ENCODE results near the gene EGR4. TPM values are rescaled to one million over a fixed set of nuclear protein-coding genes. Genes with fewer than 3 reads are reported as not detected.

The EGR4 gene
- total RNA-seq, 1 donor from 2014 or later, result 1.4 TPM

- no peak for DNase-seq (ENCODE audit: low spot score)
These were observed 3.1 kb downstream of the EGR4 start for GRCh38 chr2:73290049-73290839.

DNA sequence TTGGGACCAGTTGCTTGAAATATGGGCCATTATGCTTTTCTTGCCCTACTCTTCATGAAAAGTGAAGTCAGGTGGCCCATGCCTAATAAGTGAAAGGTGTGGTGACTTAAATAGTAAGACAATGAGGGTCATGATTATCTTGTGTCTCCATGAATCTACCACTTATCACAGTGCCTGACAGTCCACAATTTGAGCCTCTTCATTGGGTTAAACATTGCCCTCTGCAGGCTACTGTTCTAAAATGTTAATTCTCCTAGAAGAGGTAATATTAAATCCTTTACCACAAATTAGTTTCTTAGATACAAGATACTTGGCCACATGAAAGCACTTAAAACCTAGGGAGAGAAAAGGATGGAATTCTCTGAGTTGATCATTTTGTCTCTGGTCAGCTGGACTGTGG, 4.0 kb downstream of the EGR4 start:
- DNase-seq (ENCODE audit: low spot score), result no peak

DNA sequence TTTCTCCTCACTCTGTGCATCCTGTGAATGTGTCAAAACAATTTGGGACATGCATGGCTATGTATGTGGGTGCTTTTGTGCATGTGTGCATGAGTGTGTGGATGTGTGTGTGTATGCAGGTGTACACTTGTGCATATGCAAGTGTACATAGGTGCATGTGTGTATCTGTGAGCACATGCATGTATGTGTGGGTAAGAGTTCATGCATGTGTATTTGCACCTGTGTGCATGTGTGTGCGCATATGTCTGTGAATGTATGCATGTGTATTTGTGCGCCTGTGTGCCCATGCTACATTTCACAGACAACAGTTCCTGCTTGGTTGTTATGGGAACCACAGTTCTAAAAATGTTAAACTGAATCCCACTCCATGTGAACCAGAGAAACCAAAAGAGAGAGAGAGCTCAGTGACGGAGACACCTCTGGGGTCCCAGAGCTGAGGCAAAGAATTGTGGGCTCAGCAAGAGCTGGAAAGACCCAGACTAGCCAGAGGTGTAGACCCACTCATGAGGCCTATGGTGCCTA, 7.2 kb downstream of the EGR4 start:
- DNase-seq (ENCODE audit: low spot score), result no peak

DNA sequence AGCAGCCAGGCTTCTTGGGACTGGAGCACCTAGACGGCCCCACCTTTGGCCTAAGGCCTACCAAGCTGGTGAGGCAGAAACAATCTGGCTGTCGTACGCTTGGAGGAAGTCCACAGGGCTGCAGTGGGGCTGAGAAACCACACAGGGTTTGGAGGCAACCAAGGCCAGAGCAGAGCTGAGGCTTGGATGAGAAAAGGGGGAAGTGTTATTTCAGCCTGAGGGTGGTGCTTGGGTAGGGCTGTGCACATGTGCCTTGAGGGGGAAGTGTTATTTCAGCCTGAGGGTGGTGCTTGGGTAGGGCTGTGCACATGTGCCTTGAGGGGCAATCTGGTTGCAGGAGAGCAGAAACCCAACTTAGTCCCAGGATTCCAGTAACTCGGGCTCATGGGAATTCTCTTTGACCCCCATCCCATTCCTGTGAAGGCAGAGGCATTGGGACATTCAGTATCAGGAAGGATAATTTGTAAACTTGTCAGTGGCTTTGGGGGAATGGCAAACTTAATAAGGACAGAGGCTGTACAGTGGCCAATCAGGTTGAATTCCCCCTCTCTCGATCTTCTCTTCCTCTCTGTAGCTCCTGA, 8.1 kb downstream of the EGR4 start:
- DNase-seq (ENCODE audit: low spot score), result peak; percentile 14

GRCh38 chr2:73284296-73285158, 8.8 kb downstream of the EGR4 start, which contains the start of gene FBXO41:
Gene FBXO41 (minus strand): TSS chr2:73284478. CDS start chr2:73269630, 14,848 bp downstream.
- DNase-seq (ENCODE audit: low spot score), result peak; percentile 20

GRCh38 chr2:73283545-73284295, 9.6 kb downstream of the EGR4 start:
- DNase-seq (ENCODE audit: low spot score), result no peak

- no peak for DNase-seq (ENCODE audit: low spot score)
These were observed 10.3 kb downstream of the EGR4 start for GRCh38 chr2:73282924-73283544.

DNA sequence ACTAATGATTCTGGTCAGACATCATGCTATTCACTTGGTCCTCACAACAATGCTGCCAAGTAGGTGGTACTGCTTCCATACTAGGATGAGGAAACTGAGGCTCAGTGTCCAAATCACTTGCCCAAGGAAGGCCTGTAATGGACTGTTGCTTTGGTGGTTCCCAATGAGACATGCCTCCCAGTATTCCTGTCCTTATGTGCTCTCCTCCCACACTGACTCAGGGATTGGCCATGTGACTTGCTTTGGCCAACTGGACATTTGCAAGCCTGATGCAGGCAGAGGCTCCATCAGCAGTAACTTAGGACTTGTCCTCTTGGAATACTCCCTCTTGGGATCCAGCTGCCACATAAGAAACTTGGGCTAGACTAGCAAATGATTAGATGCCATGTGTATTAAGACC, 12.1 kb downstream of the EGR4 start:
- DNase-seq (ENCODE audit: low spot score), result no peak

DNA sequence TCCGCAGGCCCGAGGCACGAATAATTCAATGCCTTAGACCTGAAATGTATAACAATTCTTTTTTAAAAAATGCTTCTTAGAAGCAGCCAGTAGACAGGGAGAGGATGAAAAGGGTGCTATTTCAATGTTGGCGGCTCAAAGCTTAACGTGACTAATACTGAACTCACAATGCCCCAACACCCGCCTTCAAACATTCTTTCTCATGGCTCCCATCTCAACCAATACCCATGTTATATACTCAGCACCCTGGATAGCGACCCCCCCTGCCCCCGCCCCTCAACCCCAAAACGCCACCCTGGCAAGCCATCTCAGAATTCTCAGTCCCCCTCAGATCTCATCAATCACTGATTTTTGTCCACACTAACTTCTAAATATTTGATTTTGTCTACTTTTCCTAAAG, 13.5 kb downstream of the EGR4 start:
- no peak for DNase-seq (ENCODE audit: low spot score)

DNA sequence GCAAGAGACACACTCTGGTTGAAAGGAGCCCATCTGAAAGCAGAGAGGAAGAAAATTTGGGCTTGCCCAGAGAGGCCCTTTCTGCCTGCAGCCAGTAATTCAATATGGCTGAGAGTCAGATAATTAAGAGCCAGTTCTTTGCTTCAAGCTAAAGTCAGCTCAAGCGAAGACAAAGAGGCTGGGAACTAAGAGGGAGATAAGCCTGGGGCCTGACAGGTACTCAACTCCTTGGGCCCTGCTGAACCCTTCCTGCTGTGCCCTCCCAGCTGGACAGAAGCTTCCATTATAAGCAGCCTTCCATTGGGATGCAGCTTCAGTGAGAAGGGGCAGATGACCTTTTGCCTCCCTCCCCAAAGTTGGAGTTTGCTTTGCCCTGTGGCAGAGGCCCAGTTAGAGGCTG, 21.1 kb downstream of the EGR4 start:
- no peak for DNase-seq (ENCODE audit: low spot score)

GRCh38 chr2:73269686-73270465, 23.5 kb downstream of the EGR4 start:
- DNase-seq (ENCODE audit: low spot score), result no peak

DNA sequence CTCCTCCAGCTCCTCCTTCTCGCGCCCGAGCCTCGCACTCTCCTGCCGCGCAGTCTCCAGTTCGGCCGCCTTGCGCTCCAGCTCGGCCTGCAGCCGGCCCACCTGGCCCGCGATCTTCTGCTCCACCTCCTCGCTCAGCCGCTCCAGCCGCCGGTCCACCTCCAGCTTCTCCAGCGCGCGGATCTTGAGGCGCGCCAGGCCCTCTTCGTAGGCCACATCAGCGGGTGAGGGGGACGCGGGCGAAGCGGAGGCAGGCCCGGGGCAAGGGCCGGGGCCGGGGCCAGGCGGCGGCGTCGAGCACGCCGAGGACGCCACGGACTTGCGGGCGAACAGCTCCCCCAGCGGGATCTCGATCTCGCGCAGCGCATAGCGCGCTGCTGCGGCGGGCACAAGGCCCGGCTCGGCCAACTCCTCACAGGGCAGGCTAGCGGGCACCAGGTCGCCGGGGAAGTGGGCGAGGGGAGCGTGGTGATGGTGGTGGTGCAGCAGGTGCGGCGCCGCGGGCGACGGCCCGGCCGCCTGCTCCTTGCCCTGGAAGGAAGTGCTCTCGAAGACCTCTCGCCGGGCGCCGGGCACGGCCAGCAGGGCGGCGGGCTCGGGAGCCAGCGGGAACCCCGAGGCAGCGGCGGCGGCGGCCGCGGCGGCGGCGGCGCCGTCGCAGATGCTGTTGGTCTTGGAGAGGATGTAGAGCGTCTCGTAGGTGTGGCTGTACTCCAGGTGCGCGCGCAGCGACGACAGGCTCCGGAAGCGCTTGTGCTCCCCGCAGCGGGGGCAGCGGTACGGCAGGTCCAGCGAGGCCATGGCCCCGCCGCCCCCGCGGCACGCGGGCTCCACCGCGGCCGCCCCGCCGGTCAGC, 24.3 kb downstream of the EGR4 start:
- DNase-seq (ENCODE audit: low spot score), result peak; percentile 10

- DNase-seq (ENCODE audit: low spot score), result no peak
These were observed 24.9 kb downstream of the EGR4 start for GRCh38 chr2:73268366-73268829.

DNA sequence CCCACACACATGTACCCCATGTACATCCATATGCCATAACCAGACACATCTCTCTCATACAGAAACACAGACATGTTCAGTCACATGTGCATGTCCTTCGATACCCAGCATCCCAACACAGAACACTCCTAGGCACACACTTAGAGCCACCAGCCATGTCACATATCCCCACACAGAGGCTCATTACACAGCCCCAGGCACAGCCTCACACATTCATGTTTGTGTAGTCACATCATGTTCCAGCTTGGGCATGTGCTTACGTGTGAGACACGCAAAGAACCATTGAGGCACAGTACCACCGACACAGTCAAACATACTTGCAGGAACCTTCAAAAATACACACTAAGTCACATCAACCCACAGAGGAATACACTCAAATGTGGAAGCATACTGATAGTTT, 26.3 kb downstream of the EGR4 start:
- no peak for DNase-seq (ENCODE audit: low spot score)

DNA sequence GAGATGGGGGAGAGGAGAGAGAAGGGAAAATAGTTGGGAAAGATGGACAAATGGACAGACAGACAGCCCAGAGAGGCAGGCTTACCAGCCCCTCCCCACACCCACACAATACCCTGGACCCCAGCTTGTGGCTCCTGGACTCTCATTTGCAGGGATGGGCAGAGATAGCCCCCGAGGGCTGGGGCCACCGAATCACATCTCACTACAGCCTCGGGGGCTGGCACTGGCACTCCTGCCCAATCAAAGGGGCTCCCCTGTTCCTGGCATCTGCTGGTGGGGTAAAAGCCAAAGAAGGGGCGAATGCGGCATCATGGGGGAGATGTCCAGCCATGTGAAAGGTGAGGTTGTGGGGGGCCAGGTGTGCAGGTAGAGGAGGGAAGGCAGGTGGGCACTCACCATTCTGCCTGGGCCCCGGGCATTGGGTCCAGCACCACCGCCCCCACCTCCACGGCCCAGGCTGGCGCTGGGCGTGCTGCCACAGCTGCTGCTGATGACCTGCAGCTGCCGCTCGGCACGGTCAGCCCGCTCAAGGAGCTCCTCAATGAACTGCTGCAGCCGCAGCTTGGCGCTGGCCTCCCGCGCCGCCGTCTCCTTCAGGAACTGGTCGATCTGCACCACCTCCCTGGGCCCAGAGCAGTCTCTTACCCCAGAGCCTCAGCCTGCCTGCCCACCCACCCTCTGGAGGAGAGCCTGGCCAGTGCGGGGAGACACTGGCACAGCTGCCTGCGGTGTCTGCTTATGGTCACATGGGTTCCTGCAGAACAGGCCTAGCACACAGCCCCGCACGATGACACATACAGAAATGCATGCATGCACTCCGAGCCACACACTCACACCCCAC, 27.1 kb downstream of the EGR4 start:
- peak; percentile 6 for DNase-seq (ENCODE audit: low spot score)

- no peak for DNase-seq (ENCODE audit: low spot score)
These were observed 27.9 kb downstream of the EGR4 start for GRCh38 chr2:73265298-73266060.

- DNase-seq (ENCODE audit: low spot score), result no peak
These were observed 28.6 kb downstream of the EGR4 start for GRCh38 chr2:73264783-73265182.

- no peak for DNase-seq (ENCODE audit: low spot score)
These were observed 29.1 kb downstream of the EGR4 start for GRCh38 chr2:73264332-73264606.
